B cell (primary cell): Measurements from ENCODE around the gene RAD9A. TPM values are rescaled to one million over a fixed set of nuclear protein-coding genes. Genes with fewer than 3 reads are reported as not detected.
A peak's percentile ranks its signal among the peaks of the same experiment; 100 is the strongest.

Experiments
- ATAC-seq: fragments of 200-7000 bp; cut with Tn5 transposase; one replicate; pipeline ENCODE4 v1.10.0; 2021; ENCODE audit warnings: low read depth, mild to moderate bottlenecking, moderate number of reproducible peaks, moderate library complexity
- CTCF ChIA-PET: fragments of 350-600 bp; sonication (Branson Sonifier 250); formaldehyde crosslinking; loops from one replicate; lab custom pipeline; 2021; ENCODE audit warnings: antibody characterized with exemption, inconsistent platforms; lab: Charles Lee
- POLR2A ChIA-PET: fragments of 350-600 bp; sonication (Branson Sonifier 250); formaldehyde crosslinking; loops from one replicate; lab custom pipeline; 2021; ENCODE audit warnings: antibody characterized with exemption; lab: Charles Lee
- DNase-seq: peaks from one replicate; pipeline ENCODE4 v3.0.0; 2013
- H2AFZ ChIP-seq: 2 replicates; pipeline ENCODE4 v1.6.1; 2012; ENCODE audit warnings: mild to moderate bottlenecking, low read depth, low read length; ENCODE audit not compliant: insufficient read depth, poor library complexity, severe bottlenecking
- H3K27ac ChIP-seq, 2 donors: 1 replicate in 1 of 2; 2 replicates in 1 of 2; pipeline ENCODE4 v1.5.1; 2012 to 2013; ENCODE audit warnings: low read length in 2 of 2, mild to moderate bottlenecking in 2 of 2, moderate library complexity in 1 of 2
- H3K27me3 ChIP-seq, 4 experiments: fragments of 200-600 bp in 1 of 4; sonication (generic) in 1 of 4; replicated peaks in 1 of 4; 1 replicate in 2 of 4; 2 replicates in 2 of 4; pipeline versions ENCODE4 v1.6.1 to v1.7.0; 2013 to 2016; ENCODE audit warnings: low read length in 3 of 4, mild to moderate bottlenecking in 2 of 4, mixed read lengths in 1 of 4, moderate library complexity in 1 of 4; ENCODE audit not compliant: insufficient read depth in 4 of 4, control insufficient read depth in 3 of 4; ENCODE audit errors: control extremely low read depth in 1 of 4
- H3K36me3 ChIP-seq, 2 experiments: replicated peaks in 1 of 2; 1 replicate in 1 of 2; 2 replicates in 1 of 2; pipeline versions ENCODE4 v1.6.1 to v1.7.1; 2013; ENCODE audit warnings: low read length in 1 of 2; ENCODE audit not compliant: insufficient read depth in 2 of 2, control insufficient read depth in 1 of 2; ENCODE audit errors: control extremely low read depth in 1 of 2, extremely low read depth in 1 of 2
- H3K4me1 ChIP-seq, 2 donors: fragments of 200-600 bp in 1 of 2; sonication (generic) in 1 of 2; 1 replicate in 1 of 2; 2 replicates in 1 of 2; pipeline versions ENCODE4 v1.5.1 to v1.6.1; 2013 to 2017; ENCODE audit warnings: low read length in 2 of 2; ENCODE audit not compliant: control insufficient read depth in 2 of 2, insufficient read depth in 2 of 2
- H3K4me2 ChIP-seq: replicated peaks from 2 replicates; pipeline ENCODE3; 2012; ENCODE audit warnings: mild to moderate bottlenecking, low read depth, low read length; ENCODE audit not compliant: poor library complexity, severe bottlenecking
- H3K4me3 ChIP-seq, 5 experiments: fragments of 200-600 bp in 1 of 5; sonication (generic) in 1 of 5; 1 replicate in 3 of 5; 2 replicates in 2 of 5; pipeline versions ENCODE4 v1.5.1 to v1.7.0; 2011 to 2016; ENCODE audit warnings: low read length in 4 of 5, mild to moderate bottlenecking in 4 of 5, low read depth in 2 of 5, control low read depth in 1 of 5, moderate library complexity in 1 of 5; ENCODE audit not compliant: insufficient read depth in 1 of 5; ENCODE audit errors: control extremely low read depth in 1 of 5, extremely low read depth in 1 of 5
- H3K79me2 ChIP-seq: fragments of 200-600 bp; sonication (generic); one replicate; pipeline ENCODE4 v1.6.0; 2016; ENCODE audit warnings: low read length; ENCODE audit not compliant: control insufficient read depth, insufficient read depth
- H3K9ac ChIP-seq: fragments of 200-600 bp; sonication (generic); 2 replicates; pipeline ENCODE4 v1.6.1; 2017; ENCODE audit warnings: mild to moderate bottlenecking, low read length, moderate library complexity
- H3K9me3 ChIP-seq, 3 donors: one replicate each; pipeline versions ENCODE4 v1.6.1 to v1.7.1; 2013; ENCODE audit warnings: low read length in 2 of 3; ENCODE audit not compliant: control insufficient read depth in 2 of 3, insufficient read depth in 1 of 3; ENCODE audit errors: control extremely low read depth in 1 of 3
- H4K20me1 ChIP-seq: 2 replicates; pipeline ENCODE4 v1.6.0; 2012; ENCODE audit warnings: mild to moderate bottlenecking, low read length; ENCODE audit not compliant: insufficient read depth, control insufficient read depth, poor library complexity, severe bottlenecking
- H3K27ac Mint-ChIP-seq: one replicate; pipeline ENCODE4 v1.8.0; 2021; ENCODE audit warnings: mixed read lengths
- H3K27me3 Mint-ChIP-seq: one replicate; pipeline ENCODE4 v1.8.0; 2021; ENCODE audit warnings: mixed read lengths
- H3K4me1 Mint-ChIP-seq: one replicate; pipeline ENCODE4 v1.8.0; 2021; ENCODE audit warnings: mixed read lengths
- H3K4me3 Mint-ChIP-seq: one replicate; pipeline ENCODE4 v1.8.0; 2021; ENCODE audit warnings: mixed read lengths
- H3K9me3 Mint-ChIP-seq: one replicate; pipeline ENCODE4 v1.8.0; 2022; ENCODE audit warnings: mixed read lengths; ENCODE audit not compliant: insufficient read depth
- EZH2 ChIP-seq: IDR thresholded peaks from 2 replicates; pipeline ENCODE4 v1.6.1; 2012; ENCODE audit warnings: borderline replicate concordance, low read depth, mild to moderate bottlenecking, moderate library complexity, low read length; ENCODE audit not compliant: insufficient read depth, poor library complexity, severe bottlenecking
- WGBS: methylation state at CpG from one replicate; pipeline ENCODE4 v1.1.5; 2013; ENCODE audit warnings: missing lambda C conversion rate; ENCODE audit not compliant: insufficient coverage; 5-methylcytosine and 5-hydroxymethylcytosine counted together
- intact Hi-C: fragments of 100-400 bp; cut with micrococcal nuclease; formaldehyde crosslinking; loops from one replicate; pipeline ENCODE4 v1.10.0; 2022
- polyA minus RNA-seq: library from RNA; depleted of rRNA, polyadenylated mRNA; stranded (reverse); fragments of >200 nt; gene quantifications from 2 replicates; pipeline ENCODE4 v1.2.3, GENCODE V29; 2012
- polyA plus RNA-seq: library from polyadenylated mRNA; depleted of rRNA; stranded (reverse); fragments of >200 nt; gene quantifications from 2 replicates; pipeline ENCODE4 v1.2.3, GENCODE V29; 2012
- total RNA-seq, 2 donors: library from RNA; stranded (reverse); fragments of 120-200 nt in 1 of 2; gene quantifications; 1 replicate in 1 of 2; 2 replicates in 1 of 2; pipeline versions ENCODE4 v1.2.3 to v1.2.4, GENCODE V29; 2013 to 2022
- TF ChIP-seq, protein P1 (sequence below): fragments of 200-600 bp; IDR thresholded peaks from one replicate; pipeline ENCODE4 v1.8.0; 2022; ENCODE audit warnings: antibody characterized with exemption, mild to moderate bottlenecking

RAD9A gene
- total RNA-seq (48.3 and 50.6 TPM in 2 replicates), polyA plus RNA-seq (55.3 and 76.8 TPM in 2 replicates), polyA minus RNA-seq (20.4 and 46.4 TPM in 2 replicates)
- 17.0 TPM for total RNA-seq (2013)

DNA sequence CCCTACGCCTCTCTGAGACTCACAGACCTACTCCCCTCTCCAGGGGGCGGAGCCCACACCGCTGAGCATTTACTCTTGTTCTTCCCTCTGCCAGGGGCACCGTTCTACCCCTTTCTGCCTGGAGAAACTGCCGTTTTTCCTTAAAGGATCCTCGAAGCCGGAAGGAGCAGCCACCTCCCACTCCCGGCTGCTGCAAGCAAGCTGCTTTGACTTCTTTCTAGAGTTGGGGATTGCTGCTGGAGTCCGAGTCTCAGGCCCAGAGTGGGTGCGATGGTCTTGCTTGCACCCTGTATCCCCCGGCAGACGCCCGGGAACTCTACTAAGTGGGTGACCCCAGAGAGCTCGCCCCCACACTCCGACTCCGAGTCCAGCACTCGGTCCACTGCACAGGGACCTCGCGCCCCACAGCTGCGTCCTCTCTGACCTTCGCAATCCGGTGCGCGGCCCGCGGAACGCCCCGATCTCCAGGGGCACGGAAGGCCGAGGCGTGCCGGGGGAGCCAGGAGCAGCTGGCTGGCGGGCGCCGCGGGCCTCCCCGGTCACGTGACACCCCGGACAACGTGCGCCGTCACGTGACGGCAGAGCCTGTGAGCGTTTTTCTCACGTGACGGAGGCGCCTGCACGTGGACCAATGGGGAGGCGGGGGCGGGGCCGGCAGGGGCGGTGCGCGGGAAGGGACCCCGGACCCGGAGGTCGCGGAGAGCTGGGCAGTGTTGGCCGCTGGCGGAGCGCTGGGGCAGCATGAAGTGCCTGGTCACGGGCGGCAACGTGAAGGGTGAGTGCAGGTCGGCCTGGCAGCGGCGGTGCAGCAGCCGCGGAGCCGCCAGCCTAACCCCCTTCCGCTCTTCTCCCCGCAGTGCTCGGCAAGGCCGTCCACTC, at the start of gene RAD9A:
Gene RAD9A, plus strand, starts transcription at position 683 of the 879 bp plus-strand sequence. Its CDS starts 59 bp downstream, at position 742.
- Mint-ChIP-seq H3K4me3 (peak within 1 kb of the TSS; percentile 91), H3K27ac (peak within 1 kb of the TSS; percentile 69), H3K4me1 (peaks cover 36% of the 10 kb centered on the region), H3K27me3 (no peaks in the 10 kb centered on the region), H3K9me3 (no peaks in the 10 kb centered on the region)
- Histone ChIP-seq H3K27me3 (no peaks in the 10 kb centered on the region), H3K9ac (peak within 1 kb of the TSS; percentile 83), H3K36me3 (peaks cover 0 to 8% of the 10 kb centered on the region in 2 experiments), H4K20me1 (peaks cover 36% of the 10 kb centered on the region), H3K4me1 (peaks cover 10 to 29% of the 10 kb centered on the region in 2 donors), H3K4me2 (peak within 1 kb of the TSS; percentile 99), H3K27ac (peak within 1 kb of the TSS; percentile 33 to 78), H3K9me3 (no peaks in the 10 kb centered on the region), H3K4me3 (peak within 1 kb of the TSS; percentile 63 to 95 (median 81)), H3K79me2 (peaks cover 38% of the 10 kb centered on the region), H2AFZ (peak within 1 kb of the TSS; percentile 87)
- ATAC-seq: peak; percentile 83
- POLR2A ChIA-PET: interaction anchor here (0.5 to 2.3 kb wide), 29 partner anchors 9 to 741 kb away, joined by 3 to 40 read pairs (median 4); partner anchors contain the start of genes AIP, CLCF1, CORO1B and GPR152
- CTCF ChIA-PET: interaction anchor here (0.6 to 42.2 kb wide), 12 partner anchors 10 to 116 kb away, joined by 3 to 2379 read pairs (median 6); partner anchors contain the start of genes AIP, CDK2AP2, CLCF1 and PITPNM1
- TF ChIP-seq EZH2: no peak
- TF ChIP-seq, protein P1, sequence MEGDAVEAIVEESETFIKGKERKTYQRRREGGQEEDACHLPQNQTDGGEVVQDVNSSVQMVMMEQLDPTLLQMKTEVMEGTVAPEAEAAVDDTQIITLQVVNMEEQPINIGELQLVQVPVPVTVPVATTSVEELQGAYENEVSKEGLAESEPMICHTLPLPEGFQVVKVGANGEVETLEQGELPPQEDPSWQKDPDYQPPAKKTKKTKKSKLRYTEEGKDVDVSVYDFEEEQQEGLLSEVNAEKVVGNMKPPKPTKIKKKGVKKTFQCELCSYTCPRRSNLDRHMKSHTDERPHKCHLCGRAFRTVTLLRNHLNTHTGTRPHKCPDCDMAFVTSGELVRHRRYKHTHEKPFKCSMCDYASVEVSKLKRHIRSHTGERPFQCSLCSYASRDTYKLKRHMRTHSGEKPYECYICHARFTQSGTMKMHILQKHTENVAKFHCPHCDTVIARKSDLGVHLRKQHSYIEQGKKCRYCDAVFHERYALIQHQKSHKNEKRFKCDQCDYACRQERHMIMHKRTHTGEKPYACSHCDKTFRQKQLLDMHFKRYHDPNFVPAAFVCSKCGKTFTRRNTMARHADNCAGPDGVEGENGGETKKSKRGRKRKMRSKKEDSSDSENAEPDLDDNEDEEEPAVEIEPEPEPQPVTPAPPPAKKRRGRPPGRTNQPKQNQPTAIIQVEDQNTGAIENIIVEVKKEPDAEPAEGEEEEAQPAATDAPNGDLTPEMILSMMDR: no peak
- intact Hi-C loops: loop anchor here (1.0 kb wide), 3 partner anchors 10 to 78 kb away; partner anchors contain the start of genes PPP1CA, RPS6KB2 and TMEM134
- peak; percentile 96 for DNase-seq
- WGBS: under 1% methylated on average over 68 of the region's 75 CpGs
